Testis (tissue), 3 donors: ENCODE results near the gene AUTS2. TPM values are rescaled to one million over a fixed set of nuclear protein-coding genes. Genes with fewer than 3 reads are reported as not detected.

Source experiments
- DNase-seq: peaks from one replicate; pipeline ENCODE4 v3.0.0-alpha.2; 2019
- H3K27ac ChIP-seq, 2 donors: fragments of 200-600 bp; sonication (generic); one replicate each; pipeline ENCODE4 v1.5.1; 2019
- H3K27me3 ChIP-seq: fragments of 200-600 bp; sonication (generic); one replicate; pipeline ENCODE4 v1.5.1; 2019
- H3K36me3 ChIP-seq: fragments of 200-600 bp; sonication (generic); one replicate; pipeline ENCODE4 v1.5.1; 2017; ENCODE audit warnings: low read depth; ENCODE audit errors: missing control alignments
- H3K4me1 ChIP-seq: fragments of 200-600 bp; sonication (generic); one replicate; pipeline ENCODE4 v1.5.1; 2019
- H3K4me3 ChIP-seq, 2 donors: fragments of 200-600 bp; sonication (generic); one replicate each; pipeline ENCODE4 v1.5.1; 2017 to 2019
- H3K9me3 ChIP-seq: fragments of 200-600 bp; sonication (generic); one replicate; pipeline ENCODE4 v1.5.1; 2017
- POLR2A ChIP-seq: fragments of 450-650 bp; IDR thresholded peaks from one replicate; pipeline ENCODE4 v1.6.1; 2017; ENCODE audit warnings: antibody characterized with exemption, mild to moderate bottlenecking, moderate library complexity
- whole genome bisulfite sequencing, 2 donors: methylation state at CpG; one replicate each; pipeline ENCODE4 v1.1.5; 2018; 5-methylcytosine and 5-hydroxymethylcytosine counted together
- intact Hi-C: fragments of 100-400 bp; cut with DNase I; formaldehyde crosslinking; loops from one replicate; pipeline ENCODE4 v1.15.1; 2023; ENCODE audit warnings: low total_unique reads
- polyA plus RNA-seq: library from polyadenylated mRNA; stranded (reverse); fragments of 350-450 nt; fragmentation: Illumina TruSeq; extraction: RNeasy Lipid Tissue Mini Kit (QIAGEN cat#74804); gene quantifications from one replicate; pipeline ENCODE4 v1.2.3, GENCODE V29; 2014; ENCODE audit warnings: low read depth, low replicate concordance; ENCODE audit not compliant: insufficient read depth
- total RNA-seq, 2 donors: library from RNA; depleted of rRNA; stranded (reverse); fragments of >200 nt; gene quantifications; one replicate each; pipeline ENCODE4 v1.2.3, GENCODE V29; 2016
- TF ChIP-seq, protein P1 (sequence below), 3 experiments: fragments of 450-650 bp in 2 of 3; fragments of 200-600 bp in 1 of 3; sonication (generic) in 1 of 3; IDR thresholded peaks; one replicate each; pipeline ENCODE4 v1.5.1; 2016 to 2019; ENCODE audit warnings: antibody characterized with exemption in 3 of 3, mild to moderate bottlenecking in 2 of 3, moderate library complexity in 1 of 3

The AUTS2 gene
- total and polyA plus RNA-seq, 3 donors from 2014 or later: 21.3 to 75.5 (median 56.1) TPM

DNA sequence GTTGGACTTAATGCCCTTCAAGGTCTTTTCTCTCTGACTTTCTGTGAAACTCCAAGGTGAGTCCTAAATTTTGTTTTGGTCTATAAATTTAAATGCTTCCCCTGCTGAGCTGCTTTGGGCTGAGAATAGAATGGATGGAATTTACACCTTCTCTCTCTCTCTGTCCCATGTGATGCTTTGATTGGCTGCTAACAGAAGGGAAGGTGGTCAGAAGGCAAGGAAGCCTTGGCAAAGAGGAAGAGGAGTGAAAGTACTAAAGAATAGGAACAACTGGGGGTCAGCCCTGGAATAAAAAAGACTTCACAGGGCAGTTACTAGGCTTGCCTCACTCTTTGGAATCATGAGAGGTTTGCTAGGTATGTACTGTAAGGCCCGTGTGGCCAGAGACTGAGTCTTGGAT, 260.2 kb downstream of the AUTS2 start:
- Histone ChIP-seq H3K4me1 (no peaks in the 10 kb centered on the region), H3K27ac (no peak overlapping the region), H3K36me3 (no peaks in the 10 kb centered on the region), H3K9me3 (no peaks in the 10 kb centered on the region), H3K4me3 (no peak overlapping the region), H3K27me3 (no peaks in the 10 kb centered on the region)
- DNase-seq: no peak
- no peak for TF ChIP-seq POLR2A
- TF ChIP-seq, protein P1, sequence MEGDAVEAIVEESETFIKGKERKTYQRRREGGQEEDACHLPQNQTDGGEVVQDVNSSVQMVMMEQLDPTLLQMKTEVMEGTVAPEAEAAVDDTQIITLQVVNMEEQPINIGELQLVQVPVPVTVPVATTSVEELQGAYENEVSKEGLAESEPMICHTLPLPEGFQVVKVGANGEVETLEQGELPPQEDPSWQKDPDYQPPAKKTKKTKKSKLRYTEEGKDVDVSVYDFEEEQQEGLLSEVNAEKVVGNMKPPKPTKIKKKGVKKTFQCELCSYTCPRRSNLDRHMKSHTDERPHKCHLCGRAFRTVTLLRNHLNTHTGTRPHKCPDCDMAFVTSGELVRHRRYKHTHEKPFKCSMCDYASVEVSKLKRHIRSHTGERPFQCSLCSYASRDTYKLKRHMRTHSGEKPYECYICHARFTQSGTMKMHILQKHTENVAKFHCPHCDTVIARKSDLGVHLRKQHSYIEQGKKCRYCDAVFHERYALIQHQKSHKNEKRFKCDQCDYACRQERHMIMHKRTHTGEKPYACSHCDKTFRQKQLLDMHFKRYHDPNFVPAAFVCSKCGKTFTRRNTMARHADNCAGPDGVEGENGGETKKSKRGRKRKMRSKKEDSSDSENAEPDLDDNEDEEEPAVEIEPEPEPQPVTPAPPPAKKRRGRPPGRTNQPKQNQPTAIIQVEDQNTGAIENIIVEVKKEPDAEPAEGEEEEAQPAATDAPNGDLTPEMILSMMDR (IDR thresholded peaks at IDR 0.05): no peak
- 93% methylated on average over 1 of the region's 1 CpG for WGBS, 2 donors
- intact Hi-C loops: no loop called here

DNA sequence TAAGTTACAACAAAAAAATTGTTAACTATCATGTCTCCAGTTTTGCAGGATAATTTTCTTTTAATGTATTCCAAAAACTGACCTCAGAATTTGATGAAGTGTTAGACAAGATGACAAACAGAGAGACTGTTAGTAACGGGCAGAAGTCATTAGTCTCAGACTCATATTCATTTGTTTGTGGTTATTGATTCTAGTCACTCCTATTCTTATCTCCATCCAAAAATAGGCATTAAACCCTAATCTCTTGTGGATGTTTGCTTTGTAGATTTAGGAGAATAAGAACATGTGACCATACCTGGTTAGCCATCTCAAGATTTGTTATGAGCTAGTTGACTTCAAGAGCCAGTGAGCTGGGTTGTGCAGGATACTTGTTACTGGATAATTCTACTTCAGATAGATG, 261.1 kb downstream of the AUTS2 start:
- no peaks in the 10 kb centered on the region for H3K4me1 ChIP-seq
- intact Hi-C loops: no loop called here
- H3K36me3 ChIP-seq: no peaks in the 10 kb centered on the region
- no peak overlapping the region for H3K27ac ChIP-seq
- H3K9me3 ChIP-seq: no peaks in the 10 kb centered on the region
- TF ChIP-seq POLR2A: no peak
- TF ChIP-seq, protein P1 (IDR thresholded peaks at IDR 0.05): no peak
- no peaks in the 10 kb centered on the region for H3K27me3 ChIP-seq
- DNase-seq: no peak
- no peak overlapping the region for H3K4me3 ChIP-seq
- WGBS, 2 donors: 93 to 95% methylated on average over 1 of the region's 1 CpG

DNA sequence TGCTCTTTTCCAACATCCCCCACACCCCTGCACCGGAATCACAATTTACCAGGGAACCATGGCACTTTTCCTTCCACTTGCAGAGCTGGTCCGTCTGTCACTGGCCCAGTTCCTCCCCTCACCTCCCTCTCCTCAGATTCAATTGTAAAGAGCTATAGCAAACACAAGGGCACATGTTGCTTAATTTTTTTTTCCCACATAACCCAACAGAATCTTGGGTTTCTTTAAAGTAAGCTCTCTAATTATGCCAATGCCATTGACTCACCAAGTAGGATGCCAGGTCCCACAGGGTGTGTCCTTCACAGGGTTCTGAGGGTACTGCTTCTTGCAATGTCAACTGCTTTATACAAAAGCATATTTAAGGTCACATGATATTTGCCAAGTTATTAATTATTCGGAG, 262.2 kb downstream of the AUTS2 start:
- TF ChIP-seq POLR2A: no peak
- TF ChIP-seq, protein P1 (IDR thresholded peaks at IDR 0.05): no peak
- Histone ChIP-seq H3K4me3 (no peak overlapping the region), H3K36me3 (no peaks in the 10 kb centered on the region), H3K27me3 (no peaks in the 10 kb centered on the region), H3K27ac (no peak overlapping the region), H3K9me3 (no peaks in the 10 kb centered on the region), H3K4me1 (no peaks in the 10 kb centered on the region)
- no peak for DNase-seq
- intact Hi-C loops: no loop called here
- WGBS, 2 donors: 94 to 97% methylated on average over 3 of the region's 3 CpGs

DNA sequence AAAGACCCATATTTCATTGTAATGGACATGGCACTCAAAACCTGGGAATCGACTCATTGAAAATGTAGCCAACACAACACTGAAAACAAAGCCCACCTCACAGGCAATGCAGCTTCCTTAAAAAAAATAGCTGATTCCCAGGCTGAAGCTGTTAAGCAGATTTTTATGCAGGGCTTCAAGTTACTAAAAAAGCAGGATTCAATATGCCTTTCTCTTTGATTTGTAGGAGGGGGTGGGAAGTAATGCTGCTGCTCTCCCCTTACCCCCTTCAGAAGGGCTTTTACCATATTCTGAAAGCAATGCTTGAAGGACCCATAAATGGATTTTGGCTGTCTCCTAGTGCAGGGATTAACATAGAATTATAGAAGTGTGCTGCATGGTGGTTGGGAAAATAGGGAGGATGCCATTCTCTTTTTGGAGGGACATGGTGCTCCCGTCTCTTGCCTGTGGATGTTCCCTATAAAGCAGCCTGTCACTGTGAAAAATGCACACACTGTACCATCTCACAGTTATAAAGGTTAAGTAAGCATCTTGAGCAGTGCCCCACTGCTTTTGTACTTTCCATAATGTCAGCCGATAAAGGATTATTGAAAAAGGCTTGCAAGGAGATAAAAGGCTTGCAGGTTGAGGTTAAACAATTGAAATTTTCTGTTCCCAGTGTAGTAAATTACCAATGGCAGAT, 262.8 kb downstream of the AUTS2 start:
- Histone ChIP-seq H3K27ac (no peak overlapping the region), H3K4me3 (no peak overlapping the region), H3K36me3 (no peaks in the 10 kb centered on the region), H3K9me3 (no peaks in the 10 kb centered on the region), H3K4me1 (no peaks in the 10 kb centered on the region), H3K27me3 (no peaks in the 10 kb centered on the region)
- no peak for DNase-seq
- 71 to 76% methylated on average over 3 of the region's 3 CpGs for WGBS, 2 donors
- TF ChIP-seq, protein P1 (IDR thresholded peaks at IDR 0.05): no peak
- TF ChIP-seq POLR2A: no peak
- intact Hi-C loops: no loop called here
